ENCODE data around the gene GPC2. TPM values are rescaled to one million over a fixed set of nuclear protein-coding genes. Genes with fewer than 3 reads are reported as not detected.
A peak's percentile ranks its signal among the peaks of the same experiment; 100 is the strongest.

The GPC2 gene
- total RNA-seq, 3 donors from 2014 or later (not counting 1 experiment from before 2014, with no cell fraction given): 1.9 to 2.4 (median 2.3) TPM

DNA sequence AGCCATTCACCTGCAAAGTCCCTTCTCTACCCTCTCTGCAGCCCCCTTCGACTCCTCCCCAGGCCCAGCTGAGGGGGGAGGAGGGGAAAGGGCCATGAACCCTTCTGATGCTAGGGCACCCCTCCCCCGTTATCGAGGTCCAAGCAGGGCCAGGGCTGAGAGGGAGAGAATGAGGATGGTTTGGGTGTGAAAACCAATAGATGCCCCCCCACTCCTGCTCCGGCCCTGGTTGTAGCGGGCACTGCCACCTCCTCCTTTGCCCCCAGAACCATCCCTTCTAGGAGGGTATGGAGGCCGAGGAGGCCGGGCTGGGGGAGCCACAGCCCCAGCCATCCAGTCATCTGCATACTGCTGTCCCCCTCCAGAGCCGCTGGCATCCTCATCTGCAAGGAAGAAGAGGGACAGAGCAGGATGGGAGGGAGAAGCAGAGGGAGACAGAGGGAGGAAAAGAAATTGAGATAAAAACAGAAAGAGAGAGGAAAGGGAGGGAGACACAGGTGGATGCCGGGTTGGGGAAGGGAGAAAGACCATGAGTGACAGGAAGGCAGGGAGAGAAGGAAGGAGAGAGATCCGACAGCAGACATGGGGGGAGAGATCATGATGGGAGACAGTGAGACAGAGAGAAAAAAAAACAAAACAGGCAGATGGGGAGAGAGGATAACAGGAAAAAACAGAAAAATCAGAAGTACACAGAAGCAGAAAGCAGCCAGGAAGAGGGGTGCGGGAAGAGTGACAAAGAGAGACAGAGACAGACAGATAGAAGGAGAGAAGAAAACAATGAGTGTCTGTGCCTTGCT is 6.9 kb downstream of the GPC2 start:
- TF ChIP-seq CTCF (IDR thresholded peaks at IDR 0.05): no peak
- Mint-ChIP-seq H3K36me3 (no peaks in the 10 kb centered on the region), H3K4me1 (peaks cover 28 to 48% of the 10 kb centered on the region in 2 donors), H3K27me3 (ENCODE audit: low read depth in 2 of 2) (peaks cover 47 to 52% of the 10 kb centered on the region in 2 donors), H3K4me3 (peak overlapping the region; percentile 70), H3K27ac (no peak overlapping the region), H3K9me3 (no peaks in the 10 kb centered on the region)
- intact Hi-C loops (cut with micrococcal nuclease): no loop called here
- peak in 1 of 2 donors; percentile 17 for DNase-seq
- Histone ChIP-seq H3K27me3 (ENCODE audit: control insufficient read depth, insufficient read depth, low read length) (peaks cover 36% of the 10 kb centered on the region), H3K36me3 (ENCODE audit: control insufficient read depth, insufficient read depth, low read length) (no peaks in the 10 kb centered on the region), H3K27ac (ENCODE audit: low read length) (no peak overlapping the region), H3K9me3 (ENCODE audit: control insufficient read depth, insufficient read depth, low read length) (no peaks in the 10 kb centered on the region), H3K4me1 (ENCODE audit: control insufficient read depth, insufficient read depth, low read length) (peaks cover 44% of the 10 kb centered on the region), H3K4me3 (ENCODE audit: low read length) (no peak overlapping the region)
- no peak for ATAC-seq
- WGBS (ENCODE audit: insufficient coverage): 84% methylated on average over 10 of the region's 11 CpGs

DNA sequence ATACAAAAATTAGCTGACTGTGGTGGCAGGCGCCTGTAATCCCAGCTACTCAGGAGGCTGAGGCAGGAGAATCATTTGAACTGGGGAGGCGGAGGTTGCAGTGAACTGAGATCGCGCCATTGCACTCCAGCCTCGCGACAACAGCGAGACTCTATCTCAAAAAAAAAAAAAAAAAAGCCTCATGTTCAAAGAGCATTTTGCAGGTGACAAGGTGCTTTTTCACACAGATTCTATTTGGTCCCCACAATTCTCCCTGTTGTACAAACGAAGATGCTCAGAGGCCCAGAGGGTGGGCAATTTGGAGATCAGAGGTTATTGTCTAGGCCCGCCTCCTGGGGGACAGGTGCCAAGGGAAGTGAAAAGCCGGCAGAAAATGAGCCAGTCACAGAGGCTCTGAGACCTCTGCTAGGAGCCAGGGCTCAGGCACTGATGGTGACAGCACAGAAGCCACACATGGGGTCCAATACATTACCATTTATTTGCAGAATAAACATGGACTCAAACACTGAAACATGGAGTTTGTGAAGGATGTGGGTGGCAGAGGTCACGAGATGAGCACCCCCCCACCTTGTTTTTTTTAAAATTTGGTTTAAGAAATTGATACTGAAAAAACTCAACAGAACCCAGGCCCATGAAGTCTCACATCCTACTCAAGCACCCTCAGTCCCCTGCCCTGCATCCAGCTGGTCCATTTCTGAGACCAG is 7.9 kb downstream of the GPC2 start:
- DNase-seq (peak in 1 of 2 donors; percentile 66), ATAC-seq (no peak)
- peak overlapping the region; percentile 37 for H3K4me3 Mint-ChIP-seq
- H3K4me1 Mint-ChIP-seq: peaks cover 28 to 43% of the 10 kb centered on the region in 2 donors
- TF ChIP-seq CTCF (IDR thresholded peaks at IDR 0.05): no peak
- no peaks in the 10 kb centered on the region for H3K36me3 Mint-ChIP-seq
- Histone ChIP-seq H3K9me3 (ENCODE audit: control insufficient read depth, insufficient read depth, low read length) (no peaks in the 10 kb centered on the region), H3K4me3 (ENCODE audit: low read length) (no peak overlapping the region), H3K27me3 (ENCODE audit: control insufficient read depth, insufficient read depth, low read length) (peaks cover 36% of the 10 kb centered on the region), H3K36me3 (ENCODE audit: control insufficient read depth, insufficient read depth, low read length) (no peaks in the 10 kb centered on the region), H3K4me1 (ENCODE audit: control insufficient read depth, insufficient read depth, low read length) (peaks cover 44% of the 10 kb centered on the region), H3K27ac (ENCODE audit: low read length) (no peak overlapping the region)
- WGBS (ENCODE audit: insufficient coverage): 84% methylated on average over 10 of the region's 11 CpGs
- no peaks in the 10 kb centered on the region for H3K9me3 Mint-ChIP-seq
- H3K27me3 Mint-ChIP-seq (ENCODE audit: low read depth in 2 of 2): peaks cover 47 to 54% of the 10 kb centered on the region in 2 donors
- no peak overlapping the region for H3K27ac Mint-ChIP-seq
- intact Hi-C loops (cut with micrococcal nuclease): no loop called here

GRCh38 chr7:100167912-100168323 is 9.3 kb downstream of the GPC2 start:
- Mint-ChIP-seq H3K4me1 (peaks cover 28 to 43% of the 10 kb centered on the region in 2 donors), H3K4me3 (peak overlapping the region; percentile 49), H3K36me3 (no peaks in the 10 kb centered on the region), H3K9me3 (no peaks in the 10 kb centered on the region), H3K27me3 (ENCODE audit: low read depth in 2 of 2) (peaks cover 47 to 51% of the 10 kb centered on the region in 2 donors), H3K27ac (no peak overlapping the region)
- 6% methylated on average over 10 of the region's 11 CpGs for WGBS (ENCODE audit: insufficient coverage)
- intact Hi-C loops (cut with micrococcal nuclease): no loop called here
- DNase-seq (peak in 1 of 2 donors; percentile 38), ATAC-seq (no peak)
- Histone ChIP-seq H3K9me3 (ENCODE audit: control insufficient read depth, insufficient read depth, low read length) (no peaks in the 10 kb centered on the region), H3K4me1 (ENCODE audit: control insufficient read depth, insufficient read depth, low read length) (peaks cover 44% of the 10 kb centered on the region), H3K27me3 (ENCODE audit: control insufficient read depth, insufficient read depth, low read length) (peaks cover 36% of the 10 kb centered on the region), H3K4me3 (ENCODE audit: low read length) (no peak overlapping the region), H3K36me3 (ENCODE audit: control insufficient read depth, insufficient read depth, low read length) (no peaks in the 10 kb centered on the region), H3K27ac (ENCODE audit: low read length) (no peak overlapping the region)
- no peak for TF ChIP-seq CTCF (IDR thresholded peaks at IDR 0.05)
